GM21737 (cell line): Measurements from ENCODE around the gene CEACAM21.
A peak's percentile ranks its signal among the peaks of the same experiment; 100 is the strongest.
"Not testable (repeated sequence)": the region's sequence is repeated elsewhere in the genome, so short reads cannot be mapped to it uniquely, and the experiment has no call there.

ENCODE experiments used
- ATAC-seq: cut with Tn5 transposase; IDR thresholded peaks from one replicate; pipeline ENCODE4 v1.9.1; 2021; ENCODE audit warnings: mild to moderate bottlenecking, moderate library complexity; ENCODE audit not compliant: unreplicated experiment

CEACAM21 gene

DNA sequence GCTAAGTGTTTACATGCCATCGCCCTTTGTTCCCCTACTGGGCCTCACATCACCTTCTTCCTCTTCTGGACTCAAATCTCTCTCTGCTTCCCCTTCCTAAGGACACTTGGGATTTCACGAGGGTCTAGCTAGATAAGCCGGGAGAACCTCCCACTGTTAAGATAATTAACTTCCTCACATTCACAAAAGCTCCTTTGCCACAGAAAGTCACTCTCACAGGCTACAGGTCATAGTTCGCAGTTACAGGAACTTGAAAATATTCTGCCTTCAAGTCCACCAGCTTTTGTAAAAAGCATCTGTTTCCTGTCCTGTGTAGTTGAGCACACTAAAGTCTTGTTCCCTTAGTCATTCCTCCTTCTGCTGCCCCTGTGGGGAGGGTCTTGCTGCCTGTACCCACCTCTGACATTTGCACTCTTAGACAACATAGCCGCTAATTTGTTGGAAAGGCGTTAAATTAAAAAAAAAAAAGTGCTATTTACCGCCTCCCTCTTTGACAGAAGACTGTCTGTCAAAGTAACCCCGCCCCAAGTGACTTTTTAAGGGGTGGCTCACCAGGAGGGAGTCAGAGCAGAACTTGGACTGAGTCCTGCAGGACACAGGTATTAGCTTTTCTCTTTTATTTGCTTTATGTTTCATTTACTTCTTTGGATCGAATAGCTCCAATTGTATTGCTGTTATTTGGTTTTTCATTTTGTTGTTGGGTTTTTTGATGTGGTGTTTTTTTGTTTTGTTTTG, 26.8 kb upstream of the CEACAM21 start:
- peak; percentile 42 for ATAC-seq

DNA sequence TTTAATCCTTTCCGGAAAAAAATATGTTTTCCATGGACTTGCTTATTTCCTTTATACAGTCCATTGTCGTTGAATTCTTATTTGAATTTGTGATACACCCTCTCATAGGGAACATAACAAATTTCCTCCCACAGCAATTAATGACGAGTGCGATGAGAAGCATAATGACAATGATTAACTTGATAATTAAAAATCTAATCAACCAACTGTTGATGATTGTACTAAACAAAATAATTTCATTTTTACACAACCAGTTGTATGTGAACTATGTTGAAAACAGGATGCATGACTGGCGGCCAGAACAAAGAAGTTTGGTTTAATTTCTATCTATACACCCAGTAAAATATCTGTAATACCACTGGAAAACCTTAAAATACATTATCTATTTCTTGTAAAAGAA, 26.1 kb upstream of the CEACAM21 start:
- no peak for ATAC-seq

DNA sequence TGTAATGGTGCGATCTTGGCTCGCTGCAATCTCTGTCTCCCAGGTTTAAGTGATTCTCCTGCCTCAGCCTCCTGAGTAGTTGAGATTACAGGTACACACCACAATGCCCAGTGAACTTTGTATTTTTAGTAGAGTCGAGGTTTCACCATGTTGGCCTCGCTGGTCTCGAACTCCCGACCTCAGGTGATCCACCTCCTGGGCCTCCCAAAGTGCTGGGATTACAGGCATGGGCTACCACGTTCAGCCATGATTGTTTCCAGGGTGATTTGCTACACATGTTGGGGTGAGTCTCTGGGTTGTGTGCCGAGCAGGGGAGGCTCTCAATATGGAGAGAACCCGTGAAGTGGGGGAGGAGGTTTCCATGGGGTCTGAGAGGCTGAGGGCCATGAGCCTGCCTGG, 24.8 kb upstream of the CEACAM21 start:
- ATAC-seq = no peak

DNA sequence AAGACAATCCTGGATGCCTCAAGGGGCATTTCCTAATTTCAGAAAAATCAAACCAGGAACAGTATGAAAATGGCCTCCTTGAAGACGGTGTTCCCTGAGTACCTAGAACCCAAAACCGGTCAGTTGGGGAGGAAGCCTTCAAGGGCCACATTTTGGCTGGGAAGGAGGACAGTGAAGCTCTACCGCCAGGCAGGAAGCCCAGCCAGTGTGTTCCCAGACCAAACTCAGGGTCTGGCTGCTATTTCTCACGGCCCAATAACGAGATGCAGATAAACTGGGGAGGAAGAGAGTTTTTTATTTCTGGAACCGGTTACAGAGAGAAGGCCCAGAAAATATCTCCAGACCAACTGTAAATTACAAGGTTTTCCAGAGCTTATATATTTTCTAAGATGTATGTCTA, 24.3 kb upstream of the CEACAM21 start:
- ATAC-seq = no peak

DNA sequence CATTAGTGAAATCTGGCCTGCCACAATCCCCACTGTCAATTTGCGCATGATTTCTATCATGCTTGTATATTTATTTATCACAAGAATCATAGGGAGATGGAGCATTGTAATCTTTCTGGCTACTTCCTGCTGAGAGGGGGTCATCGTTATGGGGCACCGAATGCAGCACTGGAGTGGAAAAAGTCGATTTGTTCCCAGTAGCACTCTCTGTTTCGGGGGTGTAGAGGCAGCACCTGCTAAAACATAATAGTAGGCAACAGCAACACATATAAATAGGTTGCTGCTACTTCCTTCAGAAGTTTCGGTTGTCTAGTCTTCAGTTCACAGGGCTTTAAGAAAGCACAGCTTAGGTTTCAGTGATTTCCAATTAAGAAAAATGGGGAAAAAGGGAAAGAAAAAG, 23.4 kb upstream of the CEACAM21 start:
- ATAC-seq = peak; percentile 41

DNA sequence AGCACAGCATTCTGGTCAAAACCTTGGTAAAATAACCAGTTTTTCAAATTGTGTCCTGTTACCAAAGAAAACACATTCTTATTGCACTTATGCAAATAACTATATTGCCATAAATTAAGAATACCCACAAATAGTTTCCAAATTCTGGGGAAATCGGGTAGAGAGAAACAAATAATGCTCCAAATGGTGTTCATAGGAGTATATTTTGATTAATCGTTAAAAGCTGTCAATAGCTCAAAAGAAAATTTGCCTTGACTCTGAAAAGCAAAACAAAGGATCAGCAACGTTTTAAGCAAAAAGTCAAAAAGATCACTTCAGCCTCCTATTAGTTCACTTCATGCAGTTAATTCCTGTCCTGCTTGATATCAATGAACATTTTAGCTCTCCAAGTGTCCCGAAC, 22.2 kb upstream of the CEACAM21 start:
- ATAC-seq = no peak

DNA sequence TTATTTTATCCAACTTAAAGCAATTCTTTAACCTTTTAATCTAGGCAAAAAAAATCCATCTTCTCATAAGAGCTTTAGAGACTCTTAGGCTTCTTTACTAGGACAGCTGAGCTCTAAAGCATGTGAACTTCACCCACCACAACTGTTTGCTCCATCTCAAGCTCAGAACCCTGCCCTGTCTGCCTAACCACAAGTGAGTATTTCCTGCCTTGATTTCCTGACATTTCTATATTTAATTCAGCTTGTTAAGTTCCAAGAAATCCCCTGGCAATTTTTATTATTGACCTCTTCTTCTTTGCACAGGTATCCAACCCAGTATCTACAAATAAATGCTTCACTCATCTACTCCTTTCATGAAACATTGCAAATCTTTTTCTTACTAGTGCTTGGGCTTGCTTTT, 21.1 kb upstream of the CEACAM21 start:
- ATAC-seq = no peak

DNA sequence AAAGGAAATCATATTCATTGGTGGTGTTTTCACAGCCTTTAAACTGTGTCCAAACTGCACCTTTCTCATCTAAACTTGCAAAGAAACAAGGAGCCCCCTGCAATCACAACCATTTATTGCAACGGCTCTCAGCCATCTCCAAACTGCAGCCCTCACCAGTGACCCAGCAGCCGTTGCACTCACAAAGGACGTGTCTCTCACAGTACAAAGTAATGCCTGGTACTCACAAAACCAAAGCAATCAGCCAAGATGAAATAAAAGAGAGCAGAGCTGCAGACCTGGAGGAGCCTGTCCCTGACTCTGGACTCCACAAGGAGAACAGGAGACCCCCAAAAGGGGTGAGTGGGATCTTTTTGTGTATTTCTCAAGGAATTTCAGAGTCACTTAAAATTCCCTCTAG, 20.2 kb upstream of the CEACAM21 start:
- no peak for ATAC-seq

DNA sequence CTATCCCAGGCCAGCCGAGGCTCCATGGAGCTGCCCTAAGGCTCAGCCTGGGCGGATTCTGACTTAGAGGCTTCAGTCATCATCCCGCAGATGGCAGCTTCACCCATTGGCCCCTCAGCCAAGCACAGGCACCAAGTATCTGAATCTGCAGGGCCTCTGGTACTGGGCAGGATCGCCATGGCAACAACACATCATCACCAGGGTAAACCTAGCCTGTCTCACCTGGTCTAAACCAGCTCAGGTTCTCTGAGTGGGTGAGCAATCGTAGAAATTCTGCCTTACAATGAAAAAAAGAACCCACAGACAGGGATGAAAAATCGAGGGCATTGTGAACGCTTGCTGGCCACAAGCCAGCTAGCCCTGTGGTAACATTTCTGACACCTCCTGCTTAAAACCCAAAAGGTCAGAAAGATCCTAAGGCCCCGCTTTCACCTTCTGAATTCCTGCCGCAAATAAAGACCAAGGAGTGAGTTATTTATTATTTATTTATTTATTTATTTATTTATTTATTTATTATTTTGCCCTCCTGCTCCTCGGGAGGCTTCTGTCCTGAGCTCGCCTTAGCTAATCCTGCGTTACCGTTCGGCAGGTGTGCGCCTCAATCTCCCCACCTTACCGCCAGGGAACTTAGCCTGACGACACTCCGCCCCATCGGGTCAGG, 12.0 kb upstream of the CEACAM21 start:
- ATAC-seq = no peak

DNA sequence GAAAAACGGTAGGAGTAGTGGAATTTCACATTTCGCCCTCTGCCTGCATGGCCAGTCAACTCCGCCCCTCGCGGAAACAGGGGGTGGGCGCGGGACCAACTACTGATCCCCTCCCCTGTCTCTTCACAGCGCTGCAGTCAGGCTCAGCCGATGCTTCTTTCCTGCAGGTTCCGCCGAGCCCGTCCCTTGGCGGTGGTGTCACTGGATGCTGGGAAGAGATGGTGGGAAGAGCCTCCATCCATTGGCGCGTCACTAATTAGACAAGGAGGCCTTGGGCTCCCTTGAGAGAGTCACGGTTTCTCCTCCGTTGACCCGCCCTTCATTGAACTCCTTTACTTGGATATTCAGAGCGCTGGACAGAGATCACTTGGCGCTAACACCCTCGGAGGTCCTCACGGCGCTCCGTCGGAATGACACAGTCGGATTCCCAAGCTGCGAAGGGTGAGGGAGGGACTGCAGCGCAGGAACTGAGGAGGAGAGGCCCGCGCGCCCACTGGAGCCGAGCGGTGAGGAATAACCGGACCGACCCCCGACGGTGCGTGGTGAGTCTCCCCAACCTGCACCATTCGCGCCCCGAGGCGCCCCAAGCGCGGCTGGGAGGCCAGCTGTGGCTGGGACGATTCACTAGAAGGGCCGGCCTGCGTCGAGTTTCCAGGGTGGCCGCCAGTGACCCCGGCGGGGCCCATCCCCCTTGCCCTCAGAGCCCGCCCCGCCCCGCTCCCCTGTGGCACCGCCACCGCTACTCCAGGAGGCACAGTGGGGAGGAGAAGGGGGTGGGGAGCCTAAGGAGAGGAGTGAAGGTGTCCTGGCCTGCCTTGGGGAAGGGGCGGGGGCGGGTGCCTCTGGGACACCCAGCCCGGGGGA, 11.2 kb upstream of the CEACAM21 start:
- ATAC-seq = no peak

DNA sequence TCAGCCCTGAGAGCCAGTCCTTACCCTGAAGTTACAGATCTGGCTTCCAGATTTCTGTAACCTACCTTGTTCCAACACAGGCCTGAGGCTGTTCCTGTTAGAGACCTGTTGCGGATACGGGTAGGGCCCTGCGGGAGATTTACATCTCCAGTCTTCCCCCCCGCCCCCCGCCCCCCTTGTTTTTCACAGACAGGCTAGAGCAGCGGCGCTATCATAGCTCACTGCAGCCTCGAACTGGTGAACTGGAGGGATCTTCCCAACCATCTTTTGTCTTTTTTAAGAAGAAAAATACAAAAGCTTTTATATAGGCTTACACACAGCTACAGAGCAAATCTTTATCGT, 10.6 kb upstream of the CEACAM21 start:
- no peak for ATAC-seq

DNA sequence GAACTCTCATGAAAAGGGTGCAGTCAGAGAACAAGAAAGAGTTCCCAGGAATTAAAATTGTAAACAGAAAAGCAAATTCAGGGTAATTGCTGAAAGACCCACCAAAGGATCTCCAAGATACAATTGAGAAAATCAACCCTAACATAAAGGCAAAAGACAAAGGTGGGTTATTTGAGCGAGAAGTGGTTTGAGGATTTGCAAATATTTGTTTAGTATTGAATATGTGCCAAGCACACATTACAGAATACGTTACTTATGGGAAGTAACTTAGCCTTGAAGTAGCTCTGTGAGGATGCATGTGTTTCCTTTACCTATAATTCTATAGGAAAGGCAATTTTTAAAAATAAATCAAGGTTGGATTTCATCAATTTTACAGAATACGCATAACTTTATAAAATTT, 10.0 kb upstream of the CEACAM21 start:
- no peak for ATAC-seq

DNA sequence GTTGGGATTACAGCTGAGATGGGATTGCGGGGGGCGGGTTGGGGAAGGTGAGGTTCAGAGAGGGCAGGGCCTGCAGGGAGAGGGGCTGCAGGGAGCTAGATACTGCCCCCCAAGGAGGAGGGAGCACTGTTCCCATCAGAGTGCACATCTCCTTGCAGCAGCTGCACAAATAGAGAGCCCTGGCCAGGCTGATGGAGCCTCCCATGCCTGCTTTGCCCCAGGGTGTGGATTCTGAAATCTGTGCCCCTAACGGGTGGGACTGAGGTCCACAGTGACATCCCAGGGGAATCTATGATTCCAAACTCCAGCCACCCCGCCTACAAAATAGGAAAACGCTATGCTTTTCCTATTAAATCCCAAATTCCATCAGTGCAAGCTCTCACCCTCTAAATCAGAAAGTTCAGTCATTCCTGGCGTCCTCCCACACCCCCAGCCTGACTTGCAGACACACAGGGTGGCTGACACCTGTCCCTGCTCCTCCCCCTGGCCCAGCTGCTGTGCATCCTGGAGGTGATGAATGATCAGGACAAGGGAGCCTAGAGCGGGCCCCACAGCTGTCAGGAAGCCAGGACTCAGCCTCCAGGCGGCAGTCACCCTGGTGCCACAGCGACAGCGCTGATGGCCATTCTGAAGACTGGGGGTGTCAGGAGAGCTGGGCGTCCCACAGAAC, 6.3 kb upstream of the CEACAM21 start:
- no peak for ATAC-seq

DNA sequence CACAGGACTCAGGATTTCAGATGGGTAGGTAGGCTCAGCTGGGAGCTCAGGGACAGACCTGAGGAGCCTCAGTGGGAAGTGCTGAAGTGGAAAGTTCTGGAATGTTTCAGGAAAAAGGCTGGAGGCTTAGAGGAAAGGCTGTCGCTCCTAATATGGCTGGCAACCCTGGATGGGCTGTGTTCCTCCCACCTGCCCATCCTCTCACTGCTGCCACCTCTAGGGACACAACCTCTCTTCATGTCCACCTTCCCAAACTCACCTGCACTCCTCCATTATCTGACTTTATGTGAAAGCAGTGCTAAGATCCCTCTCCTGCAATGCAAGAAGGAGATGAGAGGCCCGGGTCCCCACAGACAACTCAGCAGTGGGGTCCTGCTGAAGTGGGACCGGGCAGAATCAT, 5.8 kb upstream of the CEACAM21 start:
- ATAC-seq = no peak

DNA sequence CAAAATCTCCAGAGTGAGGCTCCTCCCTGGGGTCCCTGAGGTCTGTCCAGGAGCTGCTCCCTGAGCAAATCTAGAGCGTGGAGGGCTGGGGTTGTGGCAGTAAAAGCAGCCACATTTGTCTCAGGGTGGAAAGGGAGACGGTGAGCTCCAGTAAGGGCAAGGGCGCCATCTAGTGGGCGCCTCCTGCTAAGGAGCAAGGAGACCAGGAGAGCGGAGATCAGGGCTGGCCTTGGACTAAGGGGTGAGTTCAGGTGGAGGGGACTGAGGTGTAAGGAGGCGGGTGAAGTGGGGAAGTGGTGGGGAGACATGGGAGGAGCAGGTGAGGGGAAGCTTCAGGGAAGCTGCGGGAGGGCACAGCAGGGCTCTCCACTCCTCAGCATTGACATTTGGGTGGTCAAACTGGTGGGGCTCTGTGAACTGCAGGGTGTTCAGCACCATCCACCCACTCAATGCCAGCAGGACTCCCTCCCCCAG, 5.3 kb upstream of the CEACAM21 start:
- ATAC-seq = no peak

DNA sequence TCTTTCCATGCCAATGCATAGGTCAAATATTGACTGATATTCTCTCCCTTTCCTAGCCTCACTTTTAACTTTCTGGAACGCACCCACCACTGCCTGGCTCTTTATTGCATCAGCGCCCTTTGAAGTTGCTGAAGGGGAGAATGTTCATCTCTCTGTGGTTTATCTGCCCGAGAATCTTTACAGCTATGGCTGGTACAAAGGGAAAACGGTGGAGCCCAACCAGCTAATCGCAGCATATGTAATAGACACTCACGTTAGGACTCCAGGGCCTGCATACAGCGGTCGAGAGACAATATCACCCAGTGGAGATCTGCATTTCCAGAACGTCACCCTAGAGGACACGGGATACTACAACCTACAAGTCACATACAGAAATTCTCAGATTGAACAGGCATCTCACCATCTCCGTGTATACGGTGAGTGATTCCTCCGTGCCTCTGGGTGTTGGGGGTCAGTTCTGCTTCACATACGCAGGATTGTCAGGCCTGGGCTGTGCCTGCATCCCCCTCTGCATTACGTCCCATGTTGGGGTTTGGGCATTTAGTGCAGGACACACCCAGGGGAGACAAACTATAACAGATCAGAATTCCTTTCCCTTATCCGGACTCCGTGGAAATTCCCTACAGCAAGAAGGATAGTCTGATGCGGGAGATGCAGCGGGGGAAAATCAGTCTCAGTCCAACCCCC, 1.3 kb downstream of the CEACAM21 start:
- no peak for ATAC-seq

DNA sequence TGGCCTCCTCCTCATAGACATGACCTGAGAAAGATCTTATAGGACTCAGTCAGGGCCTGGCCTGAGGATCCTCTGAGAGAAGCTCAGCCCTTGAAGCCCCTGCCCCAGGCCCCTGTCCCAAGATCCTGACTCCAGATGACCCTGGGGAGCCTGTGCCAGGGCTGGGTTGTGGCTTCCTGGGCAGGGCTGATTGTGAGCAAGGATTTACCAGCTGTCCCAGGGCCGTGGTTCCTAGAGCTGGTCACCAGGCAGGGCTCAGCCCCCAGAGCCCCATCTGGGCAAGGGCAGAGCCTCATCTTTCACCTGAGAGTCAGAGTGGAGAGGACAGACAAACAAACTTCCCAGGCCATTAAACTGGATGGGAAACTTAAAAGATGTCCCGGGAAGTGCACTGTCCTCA, 1.9 kb downstream of the CEACAM21 start:
- ATAC-seq = no peak

DNA sequence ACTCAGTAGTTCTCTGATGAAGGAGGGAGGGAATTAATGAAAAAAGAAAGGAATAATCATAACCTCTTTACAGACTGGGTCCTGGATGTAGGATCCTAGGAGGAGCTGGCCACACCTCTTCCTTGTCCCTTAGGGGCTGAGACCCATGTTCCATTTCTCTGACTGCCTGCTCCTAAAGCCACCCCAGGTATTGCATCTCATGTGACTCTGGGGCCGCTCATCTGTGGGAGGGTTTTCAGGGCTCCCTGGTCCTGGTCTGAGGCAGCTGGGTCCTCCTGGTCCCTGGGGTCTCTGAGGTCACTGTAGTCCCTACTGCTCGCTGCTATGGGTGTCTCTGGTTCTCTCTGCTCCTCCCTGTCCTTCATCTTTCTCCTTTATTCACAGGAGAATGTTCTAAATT, 2.9 kb downstream of the CEACAM21 start:
- no peak for ATAC-seq

DNA sequence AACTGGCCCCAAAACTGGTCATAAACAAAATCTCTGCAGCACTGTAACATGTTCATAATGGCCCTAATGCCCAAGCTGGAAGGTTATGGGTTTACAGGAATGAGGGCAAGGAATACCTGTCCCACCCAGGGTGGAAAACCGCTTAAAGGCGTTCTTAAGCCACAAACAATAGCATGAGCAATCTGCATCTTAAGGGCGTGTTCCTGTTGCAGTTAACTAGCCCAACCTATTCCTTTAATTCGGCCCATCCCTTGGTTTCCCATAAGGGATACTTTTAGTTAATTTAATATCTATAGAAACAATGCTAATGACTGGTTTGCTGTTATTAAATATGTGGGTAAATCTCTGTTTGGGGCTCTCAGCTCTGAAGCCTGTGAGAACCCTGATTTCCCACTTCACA, 5.1 kb downstream of the CEACAM21 start:
- not testable (repeated sequence) for ATAC-seq

DNA sequence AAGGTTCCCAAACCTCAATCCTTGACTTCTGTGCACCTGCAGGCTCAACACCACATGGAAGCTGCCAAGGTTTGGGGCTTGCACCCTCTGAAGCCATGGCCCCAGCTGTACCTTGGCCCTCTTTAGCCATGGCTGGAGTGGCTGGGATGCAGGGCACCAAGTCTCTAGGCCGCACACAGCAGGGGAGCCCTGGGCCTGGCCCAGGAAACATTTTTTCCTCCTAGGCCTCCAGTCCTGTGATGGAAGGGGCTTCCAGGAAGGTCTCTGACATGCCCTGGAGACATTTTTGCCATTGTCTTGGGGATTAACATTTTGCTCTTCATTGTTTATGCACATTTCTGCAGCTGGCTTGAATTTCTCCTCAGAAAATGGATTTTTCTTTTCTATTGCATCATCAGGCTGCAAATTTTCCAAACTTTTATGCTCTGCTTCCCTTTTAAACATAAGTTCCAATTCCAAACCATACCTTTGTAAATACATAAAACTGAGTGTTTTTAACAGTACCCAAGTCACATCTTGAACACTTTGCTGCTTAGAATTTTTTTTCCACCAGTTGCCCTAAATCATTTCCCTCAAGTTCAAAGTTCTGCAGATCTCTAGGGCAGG, 6.7 kb downstream of the CEACAM21 start:
- ATAC-seq = not testable (repeated sequence)
